Measurements from ENCODE around the gene MRPS26.
"Not testable (repeated sequence)": the region's sequence is repeated elsewhere in the genome, so short reads cannot be mapped to it uniquely, and the experiment has no call there.

The MRPS26 gene

DNA sequence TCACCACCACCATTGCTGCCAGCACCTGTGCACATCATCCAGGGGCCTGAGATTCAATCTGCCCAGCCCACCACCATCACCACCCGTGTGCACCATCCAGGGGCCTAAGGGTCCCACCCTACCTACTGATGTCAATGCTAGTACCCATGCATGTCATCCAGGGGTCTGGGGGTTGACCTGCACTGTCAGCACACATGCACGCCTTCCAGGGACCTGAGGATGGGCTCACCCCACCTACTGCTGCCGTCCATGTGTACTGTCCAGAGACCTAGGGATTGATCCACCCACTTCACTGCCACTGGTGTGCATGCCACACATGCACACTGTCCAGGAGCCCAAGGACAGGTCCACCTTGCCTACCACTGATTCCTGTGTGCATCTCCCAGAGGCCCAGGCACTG is 13.6 kb downstream of the MRPS26 start:
- no peak for TF ChIP-seq CTCF (conservative IDR thresholded peaks at IDR 0.05)
- no peak overlapping the region for H3K27ac ChIP-seq

- H3K27ac ChIP-seq: not testable (repeated sequence)
Observed at GRCh38 chr20:3064119-3064518, 18.3 kb downstream of the MRPS26 start.

DNA sequence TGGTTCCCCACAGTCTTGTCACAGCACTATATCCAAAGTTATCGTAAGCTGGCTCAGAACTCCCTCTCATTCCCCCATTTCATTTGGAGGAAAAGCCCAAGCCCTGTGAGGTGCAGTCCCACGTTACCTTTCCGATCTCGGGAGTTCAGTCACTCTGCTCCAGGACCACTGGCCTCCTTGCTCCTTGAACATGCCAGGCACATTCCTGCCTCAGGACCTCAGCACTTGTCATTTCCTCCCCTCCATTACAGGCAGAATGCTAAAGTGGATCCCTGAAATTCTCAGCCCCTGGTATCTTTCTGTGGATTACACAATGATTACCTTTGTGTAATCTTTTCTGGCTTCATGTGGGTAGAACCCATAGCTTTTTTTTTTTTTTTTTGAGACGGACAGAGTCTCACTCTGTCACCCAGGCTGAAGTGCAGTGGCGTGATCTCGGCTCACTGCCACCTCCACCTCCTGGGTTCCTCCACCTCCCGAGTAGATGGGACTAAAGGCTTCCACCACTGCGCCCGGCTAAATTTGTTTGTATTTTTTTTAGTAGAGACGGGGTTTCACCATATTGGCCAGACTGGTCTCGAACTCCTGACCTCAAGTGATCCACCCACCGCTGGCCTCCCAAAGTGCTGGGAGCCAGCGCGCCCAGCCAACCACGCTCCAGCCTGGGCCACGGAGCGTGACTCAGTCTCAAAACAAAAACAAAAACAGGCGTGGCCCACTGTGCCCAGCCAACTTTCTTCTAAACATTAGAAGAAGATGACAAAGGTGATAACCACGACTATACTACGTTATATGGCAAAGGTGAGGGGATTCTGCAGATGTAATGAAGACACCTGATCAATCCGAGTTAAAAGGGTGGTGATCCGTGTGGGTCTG is 21.5 kb downstream of the MRPS26 start:
- no peak for TF ChIP-seq CTCF (conservative IDR thresholded peaks at IDR 0.05)
- no peak overlapping the region for H3K27ac ChIP-seq

- H3K27ac ChIP-seq: no peak overlapping the region
- TF ChIP-seq CTCF (conservative IDR thresholded peaks at IDR 0.05): no peak
Observed at GRCh38 chr20:3068075-3068474, 22.2 kb downstream of the MRPS26 start.

- no peak overlapping the region for H3K27ac ChIP-seq
- TF ChIP-seq CTCF (conservative IDR thresholded peaks at IDR 0.05): peak; percentile 39; the same call in 1 of the 2 replicates
Observed at GRCh38 chr20:3068986-3069900, 23.4 kb downstream of the MRPS26 start.

- H3K27ac ChIP-seq: no peak overlapping the region
- no peak for TF ChIP-seq CTCF (conservative IDR thresholded peaks at IDR 0.05)
Observed at GRCh38 chr20:3070725-3071124, 24.9 kb downstream of the MRPS26 start.

- no peak overlapping the region for H3K27ac ChIP-seq
- TF ChIP-seq CTCF (conservative IDR thresholded peaks at IDR 0.05): no peak
Observed at GRCh38 chr20:3071266-3071609, 25.4 kb downstream of the MRPS26 start.
